H9 (cell line): Measurements from ENCODE around the gene PDE5A. TPM values are rescaled to one million over a fixed set of nuclear protein-coding genes. Genes with fewer than 3 reads are reported as not detected.

Experiments used
- DNase-seq: peaks from one replicate; pipeline ENCODE4 v3.0.0-alpha.2; 2017
- H2AFZ ChIP-seq: one replicate; pipeline ENCODE4 v1.6.1; 2013; ENCODE audit warnings: mild to moderate bottlenecking, low read length, control low read depth, moderate library complexity
- H2AK5ac ChIP-seq: 2 replicates; pipeline ENCODE4 v1.6.1; 2013; ENCODE audit warnings: low read length, control low read depth, mixed read lengths; ENCODE audit not compliant: insufficient read length
- H2BK120ac ChIP-seq: one replicate; pipeline ENCODE4 v1.6.1; 2013; ENCODE audit warnings: low read depth, mild to moderate bottlenecking, low read length, control low read depth, inconsistent platforms; ENCODE audit not compliant: poor library complexity, severe bottlenecking
- H2BK12ac ChIP-seq: 2 replicates; pipeline ENCODE4 v1.6.1; 2013; ENCODE audit warnings: low read length, control low read depth, mixed read lengths, low read depth; ENCODE audit not compliant: insufficient read length
- H2BK15ac ChIP-seq: 2 replicates; pipeline ENCODE4 v1.6.1; 2013; ENCODE audit warnings: low read depth, low read length, control low read depth
- H2BK20ac ChIP-seq: one replicate; pipeline ENCODE4 v1.6.1; 2013; ENCODE audit warnings: low read depth, mild to moderate bottlenecking, low read length, control low read depth, inconsistent platforms; ENCODE audit not compliant: poor library complexity, severe bottlenecking
- H2BK5ac ChIP-seq: 2 replicates; pipeline ENCODE4 v1.6.1; 2013; ENCODE audit warnings: low read length, control low read depth, mixed read lengths; ENCODE audit not compliant: insufficient read length
- H3K14ac ChIP-seq: 2 replicates; pipeline ENCODE4 v1.6.1; 2013; ENCODE audit warnings: low read length, control low read depth; ENCODE audit not compliant: insufficient read depth
- H3K18ac ChIP-seq: 2 replicates; pipeline ENCODE4 v1.6.1; 2013; ENCODE audit warnings: low read depth, mild to moderate bottlenecking, mixed read lengths, low read length, control low read depth; ENCODE audit not compliant: insufficient read length
- H3K23ac ChIP-seq: 2 replicates; pipeline ENCODE4 v1.6.1; 2013; ENCODE audit warnings: low read length, control low read depth, mixed read lengths, low read depth; ENCODE audit not compliant: insufficient read length
- H3K23me2 ChIP-seq: 2 replicates; pipeline ENCODE4 v1.6.1; 2013; ENCODE audit warnings: low read depth, mild to moderate bottlenecking, mixed read lengths, low read length, control low read depth; ENCODE audit not compliant: insufficient read length, poor library complexity, severe bottlenecking
- H3K27ac ChIP-seq: 2 replicates; pipeline ENCODE4 v1.5.1; 2013; ENCODE audit warnings: low read length, control low read depth, mixed read lengths, low read depth; ENCODE audit not compliant: insufficient read length
- H3K27me3 ChIP-seq: 2 replicates; pipeline ENCODE4 v1.6.1; 2013; ENCODE audit warnings: low read length, control low read depth, inconsistent platforms; ENCODE audit not compliant: insufficient read depth
- H3K4ac ChIP-seq: 2 replicates; pipeline ENCODE4 v1.6.1; 2013; ENCODE audit warnings: low read depth, mild to moderate bottlenecking, control low read depth, inconsistent platforms, low read length, moderate library complexity
- H3K4me1 ChIP-seq: 2 replicates; pipeline ENCODE4 v1.6.1; 2013; ENCODE audit warnings: low read length, control low read depth, inconsistent platforms; ENCODE audit not compliant: insufficient read depth
- H3K4me2 ChIP-seq: 2 replicates; pipeline ENCODE4 v1.6.1; 2013; ENCODE audit warnings: low read length, control low read depth, mixed read lengths; ENCODE audit not compliant: insufficient read length, insufficient read depth
- H3K56ac ChIP-seq: 2 replicates; pipeline ENCODE4 v1.6.1; 2013; ENCODE audit warnings: low read depth, mild to moderate bottlenecking, mixed read lengths, low read length, control low read depth; ENCODE audit not compliant: insufficient read length
- H3K79me1 ChIP-seq: 2 replicates; pipeline ENCODE4 v1.6.1; 2013; ENCODE audit warnings: low read depth, mild to moderate bottlenecking, moderate library complexity, low read length, control low read depth, inconsistent platforms; ENCODE audit not compliant: insufficient read depth, poor library complexity, severe bottlenecking
- H3K79me2 ChIP-seq: 2 replicates; pipeline ENCODE4 v1.6.1; 2013; ENCODE audit warnings: low read length, control low read depth, inconsistent platforms; ENCODE audit not compliant: insufficient read depth
- H3K9ac ChIP-seq: 2 replicates; pipeline ENCODE4 v1.6.1; 2013; ENCODE audit warnings: low read length, control low read depth, mixed read lengths; ENCODE audit not compliant: insufficient read length; ENCODE audit errors: extremely low read depth
- H3K9me3 ChIP-seq: one replicate; pipeline ENCODE4 v1.6.1; 2013; ENCODE audit warnings: low read depth, low read length, inconsistent platforms; ENCODE audit not compliant: control insufficient read depth
- H3T11ph ChIP-seq: one replicate; pipeline ENCODE4 v1.6.1; 2013; ENCODE audit warnings: mild to moderate bottlenecking, low read length, control low read depth, inconsistent platforms
- H4K20me1 ChIP-seq: one replicate; pipeline ENCODE4 v1.6.1; 2013; ENCODE audit not compliant: control insufficient read depth, insufficient read length, insufficient read depth
- H4K5ac ChIP-seq: 2 replicates; pipeline ENCODE4 v1.6.1; 2013; ENCODE audit warnings: low read depth, mild to moderate bottlenecking, mixed read lengths, low read length, control low read depth; ENCODE audit not compliant: insufficient read length
- H4K8ac ChIP-seq: replicated peaks from 2 replicates; pipeline ENCODE4 v1.6.1; 2013; ENCODE audit warnings: low read length, control low read depth, mixed read lengths, low read depth; ENCODE audit not compliant: insufficient read length
- H4K91ac ChIP-seq: 2 replicates; pipeline ENCODE4 v1.6.1; 2013; ENCODE audit warnings: low read depth, mild to moderate bottlenecking, moderate library complexity, mixed read lengths, low read length, control low read depth; ENCODE audit not compliant: insufficient read length
- H3K27ac Mint-ChIP-seq, 3 experiments: 2 replicates in 2 of 3; 3 replicates in 1 of 3; pipeline ENCODE4 v1.8.0; 2020 to 2021; ENCODE audit warnings: mixed read lengths in 3 of 3, mild to moderate bottlenecking in 1 of 3, moderate library complexity in 1 of 3
- H3K27me3 Mint-ChIP-seq: 2 replicates; pipeline ENCODE4 v1.8.0; 2021; ENCODE audit warnings: low read depth, mild to moderate bottlenecking, moderate library complexity, mixed read lengths
- H3K36me3 Mint-ChIP-seq, 3 experiments: 2 replicates in 2 of 3; 3 replicates in 1 of 3; pipeline ENCODE4 v1.8.0; 2020 to 2021; ENCODE audit warnings: low read depth in 3 of 3, mixed read lengths in 3 of 3; ENCODE audit not compliant: insufficient read depth in 1 of 3
- H3K4me1 Mint-ChIP-seq, 2 experiments: 2 replicates each; pipeline ENCODE4 v1.8.0; 2020; ENCODE audit warnings: mixed read lengths in 2 of 2
- H3K4me3 Mint-ChIP-seq, 2 experiments: 2 replicates in 1 of 2; 3 replicates in 1 of 2; pipeline ENCODE4 v1.8.0; 2020 to 2021; ENCODE audit warnings: mild to moderate bottlenecking in 2 of 2, mixed read lengths in 2 of 2, moderate library complexity in 1 of 2
- H3K9me3 Mint-ChIP-seq, 2 experiments: 2 replicates in 1 of 2; 3 replicates in 1 of 2; pipeline ENCODE4 v1.8.0; 2020; ENCODE audit warnings: mild to moderate bottlenecking in 2 of 2, mixed read lengths in 2 of 2, moderate library complexity in 1 of 2
- CTCF ChIP-seq: fragments of 200-600 bp; sonication (generic); conservative IDR thresholded peaks from 3 replicates; pipeline ENCODE4 v1.8.0; 2021; ENCODE audit warnings: antibody characterized with exemption, mild to moderate bottlenecking
- WGBS: extraction: QIAGEN DNeasy Blood & Tissue Kit; methylation state at CpG from one replicate; pipeline ENCODE4 v1.1.7; 2013; ENCODE audit warnings: missing lambda C conversion rate, low lambda C conversion rate, mixed read lengths; ENCODE audit not compliant: insufficient read length; ENCODE audit errors: extremely low coverage; 5-methylcytosine and 5-hydroxymethylcytosine counted together
- total RNA-seq: library from RNA; stranded (reverse); gene quantifications from 2 replicates; pipeline ENCODE4 v1.2.1, GENCODE V29; 2021

The PDE5A gene
- total RNA-seq, 1 experiment from 2014 or later = 15.7 TPM

DNA sequence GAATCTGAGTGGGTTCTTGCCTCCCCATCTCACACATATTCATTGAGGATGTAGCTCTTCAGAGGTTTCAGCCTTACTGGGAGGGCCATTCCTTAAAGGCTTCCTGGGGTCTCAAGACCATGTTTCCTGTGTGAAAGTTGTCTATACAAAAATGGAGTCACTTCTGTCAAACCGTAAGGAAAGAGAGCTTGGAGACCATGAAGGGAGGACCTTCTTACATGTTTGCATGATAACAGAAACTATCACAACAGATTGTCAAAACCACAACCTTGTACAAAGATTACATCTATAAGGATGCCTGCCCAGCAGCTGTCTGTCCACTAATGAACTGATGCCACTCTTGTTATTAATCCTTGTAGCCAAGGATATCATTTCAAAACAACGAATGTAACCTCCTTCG lies 139.3 kb downstream of the PDE5A start:
- H2BK15ac ChIP-seq = no peak overlapping the region
- TF ChIP-seq CTCF = no peak
- DNase-seq = no peak
- H2AFZ ChIP-seq = no peak overlapping the region
- no peak overlapping the region for H3K56ac ChIP-seq
- WGBS = no CpG with 5 or more reads among the region's 3 CpGs
- no peak overlapping the region for H2BK12ac ChIP-seq
- H3K27me3 ChIP-seq = no peaks in the 10 kb centered on the region
- H3K14ac ChIP-seq = no peak overlapping the region
- Mint-ChIP-seq H3K27ac (no peak overlapping the region), H3K36me3 (peaks cover 18 to 35% (median 24%) of the 10 kb centered on the region in 3 experiments), H3K4me1 (no peaks in the 10 kb centered on the region), H3K27me3 (peaks cover 11% of the 10 kb centered on the region), H3K9me3 (peaks cover 23 to 26% of the 10 kb centered on the region in 2 experiments), H3K4me3 (no peak overlapping the region)
- no peak overlapping the region for H3K18ac ChIP-seq
- H3K23me2 ChIP-seq = no peaks in the 10 kb centered on the region
- no peak overlapping the region for H2AK5ac ChIP-seq
- H4K91ac ChIP-seq = no peak overlapping the region
- H3K4me2 ChIP-seq = no peak overlapping the region
- H3K9ac ChIP-seq = no peak overlapping the region
- H4K8ac ChIP-seq = no peak overlapping the region
- H2BK20ac ChIP-seq = no peak overlapping the region
- no peak overlapping the region for H3K23ac ChIP-seq
- H3K4me1 ChIP-seq = no peaks in the 10 kb centered on the region
- no peak overlapping the region for H3T11ph ChIP-seq
- H3K9me3 ChIP-seq = no peaks in the 10 kb centered on the region
- H2BK5ac ChIP-seq = no peak overlapping the region
- no peaks in the 10 kb centered on the region for H4K20me1 ChIP-seq
- no peaks in the 10 kb centered on the region for H3K79me1 ChIP-seq
- no peaks in the 10 kb centered on the region for H3K79me2 ChIP-seq
- no peak overlapping the region for H4K5ac ChIP-seq
- H3K4ac ChIP-seq = no peak overlapping the region
- H3K27ac ChIP-seq = no peak overlapping the region
- H2BK120ac ChIP-seq = no peak overlapping the region
